Endothelial cell of umbilical vein (primary cell): ENCODE measurements around the gene MYO5B. TPM values are rescaled to one million over a fixed set of nuclear protein-coding genes. Genes with fewer than 3 reads are reported as not detected.

Experiments used
- BruUV-seq: library from RNA; stranded (reverse); fragments of 400-500 nt; replicated peaks from 2 replicates; lab custom pipeline; 2021; lab: Mats Ljungman, UMichigan
- CTCF ChIA-PET: fragments of 300-600, 350-600 bp; sonication (Branson Sonifier 250); formaldehyde crosslinking; loops from one replicate; lab custom pipeline; 2021; ENCODE audit warnings: antibody characterized with exemption, inconsistent platforms; lab: Charles Lee
- POLR2A ChIA-PET: fragments of 300-600, 350-600 bp; sonication (Branson Sonifier 250); formaldehyde crosslinking; loops from one replicate; lab custom pipeline; 2021; ENCODE audit warnings: antibody characterized with exemption, inconsistent platforms; lab: Charles Lee
- DNase-seq: peaks from one replicate; pipeline ENCODE4 v3.0.0-alpha.2; 2011; ENCODE audit warnings: low read depth, low spot score
- FAIRE-seq: peaks from 2 replicates; lab custom pipeline; 2011; peaks lifted over from hg19 to GRCh38; lab: Jason Lieb, UNC
- H2AFZ ChIP-seq: 2 replicates; pipeline ENCODE4 v1.6.0; 2012; ENCODE audit warnings: low read depth, low read length, control low read depth, inconsistent platforms
- H3K27ac ChIP-seq: 2 replicates; pipeline ENCODE4 v1.5.1; 2011; ENCODE audit warnings: low read depth, mild to moderate bottlenecking, control low read depth, low read length, moderate library complexity; ENCODE audit not compliant: insufficient read depth
- H3K27me3 ChIP-seq, 2 experiments: 2 replicates each; pipeline versions ENCODE4 v1.6.0 to v1.6.1; 2011; ENCODE audit warnings: low read length in 2 of 2, mixed read lengths in 1 of 2; ENCODE audit not compliant: control insufficient read depth in 2 of 2, insufficient read depth in 2 of 2
- H3K36me3 ChIP-seq, 2 experiments: 2 replicates in 1 of 2; 3 replicates in 1 of 2; pipeline ENCODE4 v1.5.1; 2011; ENCODE audit warnings: low read length in 2 of 2, mild to moderate bottlenecking in 1 of 2, moderate library complexity in 1 of 2; ENCODE audit not compliant: control insufficient read depth in 2 of 2, insufficient read depth in 2 of 2; ENCODE audit errors: extremely low read depth in 1 of 2
- H3K4me1 ChIP-seq: 3 replicates; pipeline ENCODE4 v1.5.1; 2011; ENCODE audit warnings: mild to moderate bottlenecking, low read length; ENCODE audit not compliant: control insufficient read depth, insufficient read depth; ENCODE audit errors: extremely low read depth
- H3K4me2 ChIP-seq: 2 replicates; pipeline ENCODE4 v1.6.1; 2011; ENCODE audit warnings: low read length, control low read depth, mixed read lengths; ENCODE audit not compliant: insufficient read depth
- H3K4me3 ChIP-seq, 3 experiments: fragments of 200-600 bp in 1 of 3; sonication (generic), shearing (Covaris generic) in 1 of 3; replicated peaks in 1 of 3; 2 replicates each; pipeline ENCODE4 v1.5.1; 2011 to 2016; ENCODE audit warnings: control low read depth in 3 of 3, low read length in 3 of 3, mild to moderate bottlenecking in 2 of 3, inconsistent platforms in 1 of 3, low read depth in 1 of 3, moderate library complexity in 1 of 3; ENCODE audit not compliant: insufficient read depth in 1 of 3
- H3K79me2 ChIP-seq: 2 replicates; pipeline ENCODE4 v1.6.0; 2012; ENCODE audit warnings: low read length, inconsistent platforms; ENCODE audit not compliant: control insufficient read depth, insufficient read depth
- H3K9ac ChIP-seq: replicated peaks from 2 replicates; pipeline ENCODE3; 2011; ENCODE audit warnings: low read length, control low read depth; ENCODE audit not compliant: insufficient read depth; ENCODE audit errors: extremely low read depth
- H3K9me1 ChIP-seq: replicated peaks from 3 replicates; pipeline ENCODE4 v1.6.0; 2011; ENCODE audit warnings: mild to moderate bottlenecking, low read length; ENCODE audit not compliant: control insufficient read depth, insufficient read depth; ENCODE audit errors: extremely low read depth
- H3K9me3 ChIP-seq: replicated peaks from 2 replicates; pipeline ENCODE4 v1.5.1; 2012; ENCODE audit warnings: low read length, inconsistent platforms; ENCODE audit not compliant: control insufficient read depth, insufficient read depth
- H4K20me1 ChIP-seq: replicated peaks from 2 replicates; pipeline ENCODE3; 2011; ENCODE audit warnings: mild to moderate bottlenecking, low read length; ENCODE audit not compliant: control insufficient read depth, insufficient read depth; ENCODE audit errors: extremely low read depth
- EZH2 ChIP-seq: IDR thresholded peaks from 2 replicates; pipeline ENCODE4 v1.6.1; 2012; ENCODE audit warnings: borderline replicate concordance, low read depth, mild to moderate bottlenecking, moderate library complexity, low read length, inconsistent platforms; ENCODE audit not compliant: severe bottlenecking
- FOS ChIP-seq: IDR thresholded peaks from 2 replicates; pipeline ENCODE4 v1.6.1; 2011; ENCODE audit warnings: mild to moderate bottlenecking, low read length, moderate library complexity, borderline replicate concordance; ENCODE audit not compliant: insufficient read depth
- GATA2 ChIP-seq: IDR thresholded peaks from 2 replicates; pipeline ENCODE4 v1.7.0; 2011; ENCODE audit warnings: low read depth, mild to moderate bottlenecking, moderate library complexity, mixed read lengths, low read length; ENCODE audit not compliant: insufficient read length, insufficient read depth
- JUN ChIP-seq: IDR thresholded peaks from 2 replicates; pipeline ENCODE4 v1.6.1; 2011; ENCODE audit warnings: borderline replicate concordance, low read depth; ENCODE audit not compliant: insufficient read length, insufficient read depth
- MYC ChIP-seq: IDR thresholded peaks from one replicate; pipeline ENCODE4 v1.6.1; 2011; ENCODE audit warnings: mild to moderate bottlenecking, low read depth, low read length
- POLR2A ChIP-seq: IDR thresholded peaks from 2 replicates; pipeline ENCODE4 v1.6.1; 2012; ENCODE audit warnings: low read depth, mild to moderate bottlenecking, control low read depth, low read length
- POLR2AphosphoS5 ChIP-seq: IDR thresholded peaks from 2 replicates; pipeline ENCODE4 v1.6.1; 2012; ENCODE audit warnings: low read depth, mild to moderate bottlenecking, control low read depth, low read length, moderate library complexity; ENCODE audit not compliant: insufficient read depth
- dilution Hi-C: fragments of 300-500 bp; cut with MboI; formaldehyde crosslinking; loops from one replicate; pipeline ENCODE4 v1.15.0; 2019; ENCODE audit warnings: low sequenced_read_pairs; ENCODE audit not compliant: extremely low pct_ligation_motif_present
- intact Hi-C: fragments of 100-400 bp; cut with micrococcal nuclease; formaldehyde crosslinking; loops from one replicate; pipeline ENCODE4 v1.10.0; 2022
- polyA plus RNA-seq, 4 experiments: library from polyadenylated mRNA; depleted of rRNA in 3 of 4; stranded (reverse) in 3 of 4; unstranded in 1 of 4; fragments of >200 nt; gene quantifications; 2 replicates each; pipeline versions ENCODE4 v1.2.1 to v1.2.3, GENCODE V29; 2011 to 2012; ENCODE audit warnings: missing spikeins in 1 of 4
- total RNA-seq: library from RNA; stranded (reverse); gene quantifications from 2 replicates; pipeline ENCODE4 v1.2.3, GENCODE V29; 2021
- TF ChIP-seq, protein P1 (sequence below), 2 donors: IDR thresholded peaks; 1 replicate in 1 of 2; 2 replicates in 1 of 2; pipeline ENCODE4 v1.5.1; 2011; ENCODE audit warnings: low read length in 2 of 2, mild to moderate bottlenecking in 2 of 2, moderate library complexity in 2 of 2, control low read depth in 1 of 2, inconsistent platforms in 1 of 2, low read depth in 1 of 2; ENCODE audit not compliant: insufficient read depth in 1 of 2; ENCODE audit errors: extremely low read depth in 1 of 2
- TF ChIP-seq, protein P2 (sequence below): IDR thresholded peaks from 2 replicates; pipeline ENCODE4 v1.6.1; 2011; ENCODE audit not compliant: insufficient read depth, insufficient read length

Gene MYO5B
- total and polyA plus RNA-seq, 2 donors (not counting 3 experiments of a cell fraction or from before 2014, with no cell fraction given): 0.54 to 1.1 TPM

DNA sequence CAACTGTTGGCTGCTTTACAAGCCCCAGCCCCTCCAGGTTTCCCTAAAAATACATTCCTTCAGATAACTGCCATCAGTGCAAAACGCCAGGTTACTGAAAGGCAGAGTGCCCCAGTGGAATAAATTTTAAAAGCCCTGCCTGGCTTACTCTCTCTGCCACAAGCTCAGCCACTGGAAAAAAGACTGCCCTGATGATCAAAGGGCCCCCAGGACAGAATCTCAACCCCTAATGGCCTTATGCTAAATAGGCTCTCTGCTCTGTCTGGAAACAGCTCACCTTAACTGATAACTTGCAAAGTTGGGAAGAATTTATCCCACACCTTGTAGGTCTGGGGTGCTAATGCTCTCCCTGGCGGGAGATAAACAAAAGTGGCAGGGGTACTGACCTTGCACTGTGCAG lies 37.5 kb upstream of the MYO5B start:
- no peaks in the 10 kb centered on the region for H3K9me3 ChIP-seq
- POLR2A ChIA-PET: no interaction called here
- no peaks in the 10 kb centered on the region for H3K36me3 ChIP-seq
- no peak overlapping the region for H3K27ac ChIP-seq
- peaks cover 0 to 4% of the 10 kb centered on the region in 2 experiments for H3K27me3 ChIP-seq
- BruUV-seq: no TSS peak
- no peaks in the 10 kb centered on the region for H3K4me1 ChIP-seq
- dilution Hi-C loops: no loop called here
- no peak overlapping the region for H3K9ac ChIP-seq
- H3K4me2 ChIP-seq: no peak overlapping the region
- TF ChIP-seq GATA2 (no peak), MYC (no peak), POLR2AphosphoS5 (no peak), FOS (no peak), EZH2 (no peak), JUN (no peak), POLR2A (no peak)
- TF ChIP-seq, protein P1, sequence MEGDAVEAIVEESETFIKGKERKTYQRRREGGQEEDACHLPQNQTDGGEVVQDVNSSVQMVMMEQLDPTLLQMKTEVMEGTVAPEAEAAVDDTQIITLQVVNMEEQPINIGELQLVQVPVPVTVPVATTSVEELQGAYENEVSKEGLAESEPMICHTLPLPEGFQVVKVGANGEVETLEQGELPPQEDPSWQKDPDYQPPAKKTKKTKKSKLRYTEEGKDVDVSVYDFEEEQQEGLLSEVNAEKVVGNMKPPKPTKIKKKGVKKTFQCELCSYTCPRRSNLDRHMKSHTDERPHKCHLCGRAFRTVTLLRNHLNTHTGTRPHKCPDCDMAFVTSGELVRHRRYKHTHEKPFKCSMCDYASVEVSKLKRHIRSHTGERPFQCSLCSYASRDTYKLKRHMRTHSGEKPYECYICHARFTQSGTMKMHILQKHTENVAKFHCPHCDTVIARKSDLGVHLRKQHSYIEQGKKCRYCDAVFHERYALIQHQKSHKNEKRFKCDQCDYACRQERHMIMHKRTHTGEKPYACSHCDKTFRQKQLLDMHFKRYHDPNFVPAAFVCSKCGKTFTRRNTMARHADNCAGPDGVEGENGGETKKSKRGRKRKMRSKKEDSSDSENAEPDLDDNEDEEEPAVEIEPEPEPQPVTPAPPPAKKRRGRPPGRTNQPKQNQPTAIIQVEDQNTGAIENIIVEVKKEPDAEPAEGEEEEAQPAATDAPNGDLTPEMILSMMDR (IDR thresholded peaks at IDR 0.05; ENCODE audit: extremely low read depth in 1 of 2, insufficient read depth in 1 of 2, low read depth in 1 of 2, low read length in 2 of 2): no peak
- TF ChIP-seq, protein P2, sequence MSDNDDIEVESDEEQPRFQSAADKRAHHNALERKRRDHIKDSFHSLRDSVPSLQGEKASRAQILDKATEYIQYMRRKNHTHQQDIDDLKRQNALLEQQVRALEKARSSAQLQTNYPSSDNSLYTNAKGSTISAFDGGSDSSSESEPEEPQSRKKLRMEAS: no peak
- FAIRE-seq (no peak), DNase-seq (no peak)
- H3K79me2 ChIP-seq: no peaks in the 10 kb centered on the region
- no peak overlapping the region for H2AFZ ChIP-seq
- H3K9me1 ChIP-seq: no peaks in the 10 kb centered on the region
- CTCF ChIA-PET: interaction anchor here (1.0 to 1.1 kb wide), 2 partner anchors 11 to 125 kb away, joined by 3 read pairs; no protein-coding TSS in a partner anchor
- H3K4me3 ChIP-seq: no peak overlapping the region
- intact Hi-C loops: no loop called here
- no peaks in the 10 kb centered on the region for H4K20me1 ChIP-seq
